Heart left ventricle (tissue), 13 donors: Measurements from ENCODE around the gene SUGCT.

Source experiments
- POLR2A ChIP-seq, 2 donors: fragments of 450-650 bp; IDR thresholded peaks; one replicate each; pipeline ENCODE4 v1.6.1; 2017; ENCODE audit warnings: antibody characterized with exemption in 2 of 2, mild to moderate bottlenecking in 2 of 2, moderate library complexity in 2 of 2
- TF ChIP-seq, protein P1 (sequence below), 12 donors: fragments of 200-600 bp; sonication (generic) in 4 of 12; IDR thresholded peaks; one replicate each; pipeline versions ENCODE4 v1.5.0 to v1.8.0; 2018 to 2022; ENCODE audit warnings: antibody characterized with exemption in 12 of 12, mild to moderate bottlenecking in 5 of 12
- donor health status: ischemic (EF 13 %, LVEDD 7.1; RV severe dilation, severe dysfunction).
- donor health status: DM: no; HTN: yes; CAD: no.
- donor health status: DM: no; HTN: no; CAD: no.
- donor health status: ischemic (EF 25% LVEDD 6.9; RV normal size, moderate dysfunction).
- donor health status: ischemic (EF 25% LVEDD 5.7; RV mildly dilated, moderate dysfunction).
- donor health status: ischemic (EF 35%, LVEDD 5.7; RV mildly dilated, moderate dysfunction).
- donor health status: nonischemic (EF 11% LVEDD 7.7; RV severe dilation, severe dysfunction).
- donor health status: DM: yes; HTN: yes; CAD: no.
- donor health status: PGD.
- donor health status: ischemic (EF 29% LVEDD 5.4; RV normal size, mild dysfunction).
- donor health status: nonischemic (EF 23%, LVEDD 6.1; RV moderate dilation, normal function).

DNA sequence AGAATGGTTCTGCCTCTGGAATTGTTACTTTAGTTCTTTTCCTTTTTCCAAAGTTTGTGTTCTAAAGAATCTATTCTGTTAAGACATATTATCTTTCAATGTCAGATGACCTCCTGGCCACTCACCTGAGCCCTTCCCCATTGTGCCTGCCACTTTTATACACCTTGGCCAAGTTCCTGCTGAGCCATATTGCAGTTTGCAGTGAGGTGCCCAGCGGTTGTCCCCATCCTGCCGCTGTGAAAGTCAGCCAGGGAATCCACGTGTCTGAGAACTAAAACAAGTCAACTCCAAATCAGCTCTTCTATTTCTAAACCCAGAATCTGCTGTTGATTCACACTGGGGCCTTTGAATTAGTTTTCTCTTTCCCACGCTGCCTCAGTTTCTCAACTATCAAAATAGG lies 641.1 kb downstream of the SUGCT start:
- TF ChIP-seq, protein P1, sequence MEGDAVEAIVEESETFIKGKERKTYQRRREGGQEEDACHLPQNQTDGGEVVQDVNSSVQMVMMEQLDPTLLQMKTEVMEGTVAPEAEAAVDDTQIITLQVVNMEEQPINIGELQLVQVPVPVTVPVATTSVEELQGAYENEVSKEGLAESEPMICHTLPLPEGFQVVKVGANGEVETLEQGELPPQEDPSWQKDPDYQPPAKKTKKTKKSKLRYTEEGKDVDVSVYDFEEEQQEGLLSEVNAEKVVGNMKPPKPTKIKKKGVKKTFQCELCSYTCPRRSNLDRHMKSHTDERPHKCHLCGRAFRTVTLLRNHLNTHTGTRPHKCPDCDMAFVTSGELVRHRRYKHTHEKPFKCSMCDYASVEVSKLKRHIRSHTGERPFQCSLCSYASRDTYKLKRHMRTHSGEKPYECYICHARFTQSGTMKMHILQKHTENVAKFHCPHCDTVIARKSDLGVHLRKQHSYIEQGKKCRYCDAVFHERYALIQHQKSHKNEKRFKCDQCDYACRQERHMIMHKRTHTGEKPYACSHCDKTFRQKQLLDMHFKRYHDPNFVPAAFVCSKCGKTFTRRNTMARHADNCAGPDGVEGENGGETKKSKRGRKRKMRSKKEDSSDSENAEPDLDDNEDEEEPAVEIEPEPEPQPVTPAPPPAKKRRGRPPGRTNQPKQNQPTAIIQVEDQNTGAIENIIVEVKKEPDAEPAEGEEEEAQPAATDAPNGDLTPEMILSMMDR (IDR thresholded peaks at IDR 0.05), result no peak
- TF ChIP-seq POLR2A (IDR thresholded peaks at IDR 0.05), result no peak
